ENCODE measurements around the gene CCDC187. TPM values are rescaled to one million over a fixed set of nuclear protein-coding genes. Genes with fewer than 3 reads are reported as not detected.

CCDC187 gene
- total RNA-seq, 1 donor from 2014 or later, result not detected

- Mint-ChIP-seq H3K36me3 (ENCODE audit: low read depth) (peaks cover 5% of the 10 kb centered on the region), H3K27me3 (ENCODE audit: low read depth) (no peaks in the 10 kb centered on the region), H3K4me3 (ENCODE audit: unreplicated experiment) (no peak overlapping the region), H3K27ac (ENCODE audit: unreplicated experiment) (no peak overlapping the region), H3K4me1 (ENCODE audit: low read depth) (peaks cover 10% of the 10 kb centered on the region), H3K9me3 (ENCODE audit: low read depth) (no peaks in the 10 kb centered on the region)
- no peak for DNase-seq (ENCODE audit: low spot score)
- TF ChIP-seq CTCF (IDR thresholded peaks at IDR 0.05), result no peak
These were observed 78.5 kb downstream of the CCDC187 start for GRCh38 chr9:136225366-136225747.

- no peak for DNase-seq (ENCODE audit: low spot score)
- H3K27ac Mint-ChIP-seq (ENCODE audit: unreplicated experiment), result no peak overlapping the region
- no peaks in the 10 kb centered on the region for H3K27me3 Mint-ChIP-seq (ENCODE audit: low read depth)
- no peak overlapping the region for H3K4me3 Mint-ChIP-seq (ENCODE audit: unreplicated experiment)
- peaks cover 10% of the 10 kb centered on the region for H3K4me1 Mint-ChIP-seq (ENCODE audit: low read depth)
- peaks cover 5% of the 10 kb centered on the region for H3K36me3 Mint-ChIP-seq (ENCODE audit: low read depth)
- no peaks in the 10 kb centered on the region for H3K9me3 Mint-ChIP-seq (ENCODE audit: low read depth)
- TF ChIP-seq CTCF (IDR thresholded peaks at IDR 0.05), result no peak
These were observed 79.8 kb downstream of the CCDC187 start for GRCh38 chr9:136223871-136224640.

- DNase-seq (ENCODE audit: low spot score), result no peak
- H3K36me3 Mint-ChIP-seq (ENCODE audit: low read depth), result peaks cover 5% of the 10 kb centered on the region
- no peak overlapping the region for H3K27ac Mint-ChIP-seq (ENCODE audit: unreplicated experiment)
- H3K4me3 Mint-ChIP-seq (ENCODE audit: unreplicated experiment), result no peak overlapping the region
- TF ChIP-seq CTCF (IDR thresholded peaks at IDR 0.05), result no peak
- H3K9me3 Mint-ChIP-seq (ENCODE audit: low read depth), result no peaks in the 10 kb centered on the region
- peaks cover under 1% of the 10 kb centered on the region for H3K4me1 Mint-ChIP-seq (ENCODE audit: low read depth)
- H3K27me3 Mint-ChIP-seq (ENCODE audit: low read depth), result no peaks in the 10 kb centered on the region
These were observed 81.0 kb downstream of the CCDC187 start for GRCh38 chr9:136222906-136223285.

DNA sequence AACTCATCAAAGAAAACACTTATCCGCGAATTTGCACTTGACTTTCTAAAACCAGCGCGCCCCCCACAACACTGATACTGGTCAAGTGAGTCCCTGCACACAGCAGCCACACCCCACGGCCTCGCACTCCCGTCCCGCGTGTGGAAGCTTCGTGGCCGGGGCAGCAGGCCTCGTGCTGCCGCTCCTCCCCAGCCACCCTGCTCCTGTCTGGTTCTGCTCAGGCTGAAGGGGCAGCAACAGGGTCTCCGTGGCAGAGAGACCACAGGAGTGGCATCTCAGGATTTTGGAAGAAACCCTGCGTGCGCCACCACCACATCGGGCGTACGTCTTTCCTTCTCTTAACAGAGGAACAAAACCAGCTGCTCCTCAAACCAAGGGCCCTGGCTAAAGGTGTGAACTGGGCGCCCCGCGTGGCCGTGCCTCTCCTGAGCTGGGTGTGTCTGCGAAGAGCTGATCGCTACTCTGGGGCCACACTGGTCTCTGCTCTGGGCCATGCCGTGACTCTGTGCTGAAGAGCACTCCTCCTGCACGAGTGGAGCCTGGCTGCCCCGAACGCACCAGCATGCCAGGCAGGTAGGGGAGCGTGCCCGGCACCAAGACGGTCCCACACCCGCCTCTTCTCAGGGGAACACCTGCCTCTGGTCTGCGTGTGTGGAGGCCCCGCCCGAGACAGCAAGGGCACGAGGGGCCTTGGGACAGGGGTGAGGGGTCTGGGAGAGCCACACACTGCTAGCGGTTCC is 81.6 kb downstream of the CCDC187 start:
- Mint-ChIP-seq H3K9me3 (ENCODE audit: low read depth) (no peaks in the 10 kb centered on the region), H3K27me3 (ENCODE audit: low read depth) (no peaks in the 10 kb centered on the region), H3K27ac (ENCODE audit: unreplicated experiment) (no peak overlapping the region), H3K36me3 (ENCODE audit: low read depth) (peaks cover 5% of the 10 kb centered on the region), H3K4me3 (ENCODE audit: unreplicated experiment) (no peak overlapping the region), H3K4me1 (ENCODE audit: low read depth) (no peaks in the 10 kb centered on the region)
- TF ChIP-seq CTCF (IDR thresholded peaks at IDR 0.05), result no peak
- DNase-seq (ENCODE audit: low spot score), result no peak

- no peaks in the 10 kb centered on the region for H3K27me3 Mint-ChIP-seq (ENCODE audit: low read depth)
- H3K9me3 Mint-ChIP-seq (ENCODE audit: low read depth), result no peaks in the 10 kb centered on the region
- no peak for DNase-seq (ENCODE audit: low spot score)
- no peak overlapping the region for H3K27ac Mint-ChIP-seq (ENCODE audit: unreplicated experiment)
- peaks cover 7% of the 10 kb centered on the region for H3K36me3 Mint-ChIP-seq (ENCODE audit: low read depth)
- no peak for TF ChIP-seq CTCF (IDR thresholded peaks at IDR 0.05)
- no peak overlapping the region for H3K4me3 Mint-ChIP-seq (ENCODE audit: unreplicated experiment)
- H3K4me1 Mint-ChIP-seq (ENCODE audit: low read depth), result no peaks in the 10 kb centered on the region
These were observed 83.7 kb downstream of the CCDC187 start for GRCh38 chr9:136220017-136220729.
